Astrocyte of the spinal cord (primary cell): Measurements from ENCODE around the gene PEF1.

Experiments
- DNase-seq: peaks from one replicate; pipeline ENCODE4 v3.0.0; 2011; ENCODE audit warnings: low read depth, low spot score
- H3K4me3 ChIP-seq: 2 replicates; pipeline ENCODE4 v1.5.1; 2011; ENCODE audit warnings: low read depth, mild to moderate bottlenecking, low read length, moderate library complexity
- CTCF ChIP-seq: IDR thresholded peaks from 2 replicates; pipeline ENCODE4 v1.5.1; 2012; ENCODE audit warnings: low read depth, mild to moderate bottlenecking, low read length, inconsistent platforms
- in situ Hi-C: cut with HindIII; loops from 2 replicates; pipeline ENCODE4 v1.10.0; 2017; ENCODE audit warnings: low sequenced_read_pairs

PEF1 gene

GRCh38 chr1:31658721-31659120 is 14.0 kb upstream of the PEF1 start:
- in situ Hi-C loops: no loop called here
- H3K4me3 ChIP-seq: no peak overlapping the region
- peak; percentile 27 for DNase-seq
- no peak for TF ChIP-seq CTCF

- H3K4me3 ChIP-seq: no peak overlapping the region
- no peak for TF ChIP-seq CTCF
- no peak for DNase-seq
- in situ Hi-C loops: no loop called here
These were observed 13.4 kb upstream of the PEF1 start for GRCh38 chr1:31657972-31658510.

- DNase-seq: no peak
- TF ChIP-seq CTCF: no peak
- no peak overlapping the region for H3K4me3 ChIP-seq
- in situ Hi-C loops: no loop called here
These were observed 12.5 kb upstream of the PEF1 start for GRCh38 chr1:31657020-31657804.

GRCh38 chr1:31655756-31656155 is 11.1 kb upstream of the PEF1 start:
- in situ Hi-C loops: no loop called here

GRCh38 chr1:31655104-31655503 is 10.4 kb upstream of the PEF1 start:
- H3K4me3 ChIP-seq: no peak overlapping the region
- TF ChIP-seq CTCF: no peak
- in situ Hi-C loops: no loop called here
- no peak for DNase-seq

More at GRCh38 chr1:31655756-31656155, 11.1 kb upstream of the PEF1 start:
- DNase-seq: no peak
- no peak overlapping the region for H3K4me3 ChIP-seq
- no peak for TF ChIP-seq CTCF

GRCh38 chr1:31654474-31654776 is 9.7 kb upstream of the PEF1 start:
- in situ Hi-C loops: no loop called here
- TF ChIP-seq CTCF: no peak
- no peak overlapping the region for H3K4me3 ChIP-seq
- DNase-seq: no peak
